NCI-H748 treated with DMSO at 0.1 percent for 48 hours (cell line): Measurements from ENCODE around the gene GCDH.
"Not testable (repeated sequence)": the region's sequence is repeated elsewhere in the genome, so short reads cannot be mapped to it uniquely, and the experiment has no call there.

Experiments
- DNase-seq: peaks from one replicate; lab custom pipeline; 2025; lab: John Stamatoyannopoulos, UW

GCDH gene

GRCh38 chr19:12907166-12907565, 16.2 kb downstream of the GCDH start:
- DNase-seq = no peak

DNA sequence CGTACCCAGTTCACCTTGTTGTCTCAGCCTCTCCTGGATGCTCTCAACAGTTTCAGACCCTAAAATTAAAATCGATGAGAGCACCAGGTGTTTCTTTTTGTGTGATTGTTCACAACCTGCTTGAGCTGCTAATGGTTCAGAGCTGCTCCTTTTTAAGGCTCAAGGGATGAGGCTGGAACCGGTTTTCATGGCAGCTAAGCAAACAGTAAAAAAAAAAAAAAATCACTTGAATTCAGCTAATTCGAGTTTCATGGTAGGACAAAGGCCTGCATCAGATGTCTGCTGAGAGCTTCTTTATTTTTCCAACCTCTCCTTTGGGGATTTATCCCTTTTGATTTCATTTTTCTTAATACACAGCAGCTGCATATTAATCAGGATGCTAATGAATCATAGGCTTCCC, 21.6 kb downstream of the GCDH start:
- DNase-seq = peak; percentile 72

DNA sequence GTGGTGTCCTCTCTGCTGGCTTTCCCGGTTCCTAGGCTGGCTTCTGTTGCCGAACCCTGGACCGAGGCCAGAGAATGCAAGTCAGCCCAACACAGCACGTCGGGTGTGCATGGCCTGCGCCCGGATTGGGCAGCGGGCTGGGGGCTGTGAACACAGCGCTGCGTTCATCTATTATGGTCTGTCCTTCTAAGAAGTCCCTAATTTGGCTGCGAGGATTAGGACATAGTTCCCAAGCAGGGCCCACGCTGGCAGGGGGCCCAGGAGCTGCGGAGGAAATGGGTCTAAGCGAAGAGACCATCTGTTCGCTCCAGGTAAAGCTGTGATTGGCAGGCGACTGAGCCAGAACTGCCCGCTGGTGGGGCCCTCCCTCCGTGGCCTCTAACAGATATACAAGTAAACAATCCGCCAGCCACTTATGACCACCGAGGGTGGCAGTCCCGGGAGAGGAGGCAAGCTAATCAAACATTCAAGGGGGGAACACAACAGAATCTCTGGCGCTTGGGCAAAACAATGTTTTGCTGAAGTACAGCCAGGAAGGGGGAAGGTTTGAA, 22.1 kb downstream of the GCDH start:
- peak; percentile 94 for DNase-seq

DNA sequence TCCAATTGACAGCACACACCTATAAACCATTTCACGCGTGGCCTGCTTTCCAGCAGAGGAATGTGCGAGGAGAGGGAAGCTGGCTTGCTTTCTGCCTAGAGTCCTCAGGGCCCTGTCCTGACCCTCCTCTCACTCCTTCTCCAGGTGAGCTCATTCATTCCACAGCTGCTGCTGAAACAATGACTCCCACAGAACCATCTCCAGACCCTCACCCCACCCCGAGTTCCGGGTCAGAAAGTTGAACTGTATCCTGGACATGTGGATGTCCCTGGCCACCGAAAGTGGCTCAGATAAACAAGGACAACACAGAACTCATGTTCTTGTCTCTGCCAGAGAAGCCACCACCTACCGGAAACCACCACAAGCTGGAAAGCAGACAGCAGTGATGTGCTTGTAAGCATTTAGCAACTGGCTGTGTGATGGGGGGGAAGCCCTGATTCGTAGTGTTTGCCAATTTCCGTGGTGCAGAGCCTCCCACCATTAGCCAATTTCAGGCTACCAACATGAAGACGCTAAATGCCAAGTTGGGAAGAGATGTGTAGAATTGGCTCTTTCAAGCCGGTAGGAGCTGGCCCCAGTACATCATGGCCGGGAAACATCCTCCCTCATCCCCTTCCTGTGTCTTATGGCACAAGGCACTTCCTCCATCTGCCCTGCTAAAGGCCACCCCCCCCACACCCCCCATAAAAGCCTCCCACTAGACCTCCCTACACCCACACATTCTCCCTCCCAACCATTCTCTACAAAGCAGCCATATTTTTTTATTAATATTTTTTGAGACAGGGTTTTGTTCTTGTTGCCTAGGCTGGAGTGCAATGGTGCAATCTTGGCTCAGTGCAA, 23.1 kb downstream of the GCDH start:
- no peak for DNase-seq

- not testable (repeated sequence) for DNase-seq
Observed at GRCh38 chr19:12915860-12916259, 24.9 kb downstream of the GCDH start.

DNA sequence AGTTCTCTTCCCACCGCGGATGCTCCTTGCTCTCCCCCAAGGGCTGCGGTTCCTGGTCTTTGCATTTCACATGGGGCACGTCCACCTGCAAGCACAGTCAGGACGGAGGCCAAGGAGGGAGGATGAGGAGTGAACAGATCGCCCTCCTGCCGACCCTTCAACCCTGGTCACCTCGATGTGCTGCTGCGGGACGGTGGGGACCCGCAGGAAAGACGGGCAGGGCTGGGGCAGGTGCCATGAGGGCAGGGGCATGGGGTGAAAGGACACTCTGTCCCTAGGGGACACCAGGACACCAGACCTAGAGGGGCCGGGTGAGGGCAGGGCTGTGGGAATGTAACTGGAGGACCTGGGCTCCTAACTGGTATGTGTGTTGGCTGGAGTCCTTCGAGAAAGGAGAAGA, 27.3 kb downstream of the GCDH start:
- no peak for DNase-seq

- DNase-seq = no peak
Observed at GRCh38 chr19:12921047-12921446, 30.1 kb downstream of the GCDH start.

DNA sequence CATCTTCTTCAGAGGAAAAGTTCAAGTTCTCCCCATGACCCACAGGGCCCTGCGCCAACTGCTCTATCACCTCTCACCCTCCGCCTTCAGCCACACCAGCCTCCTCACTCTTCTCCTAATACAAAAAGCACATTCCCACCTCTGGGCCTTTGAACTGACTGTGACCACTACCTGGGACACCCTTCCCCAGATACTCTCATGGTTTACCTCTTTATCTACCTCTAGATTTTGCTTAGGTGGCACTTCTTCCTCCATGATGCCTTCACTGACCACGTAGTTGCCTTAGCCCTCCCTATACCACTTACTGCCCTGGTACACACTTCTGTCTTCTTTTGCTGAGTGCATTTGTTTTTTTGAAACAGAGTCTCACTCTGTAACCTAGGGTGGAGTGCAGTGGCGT, 32.0 kb downstream of the GCDH start:
- no peak for DNase-seq

GRCh38 chr19:12924621-12925310, 33.8 kb downstream of the GCDH start:
- DNase-seq = no peak

GRCh38 chr19:12930002-12930645, 39.2 kb downstream of the GCDH start:
- DNase-seq = no peak

DNA sequence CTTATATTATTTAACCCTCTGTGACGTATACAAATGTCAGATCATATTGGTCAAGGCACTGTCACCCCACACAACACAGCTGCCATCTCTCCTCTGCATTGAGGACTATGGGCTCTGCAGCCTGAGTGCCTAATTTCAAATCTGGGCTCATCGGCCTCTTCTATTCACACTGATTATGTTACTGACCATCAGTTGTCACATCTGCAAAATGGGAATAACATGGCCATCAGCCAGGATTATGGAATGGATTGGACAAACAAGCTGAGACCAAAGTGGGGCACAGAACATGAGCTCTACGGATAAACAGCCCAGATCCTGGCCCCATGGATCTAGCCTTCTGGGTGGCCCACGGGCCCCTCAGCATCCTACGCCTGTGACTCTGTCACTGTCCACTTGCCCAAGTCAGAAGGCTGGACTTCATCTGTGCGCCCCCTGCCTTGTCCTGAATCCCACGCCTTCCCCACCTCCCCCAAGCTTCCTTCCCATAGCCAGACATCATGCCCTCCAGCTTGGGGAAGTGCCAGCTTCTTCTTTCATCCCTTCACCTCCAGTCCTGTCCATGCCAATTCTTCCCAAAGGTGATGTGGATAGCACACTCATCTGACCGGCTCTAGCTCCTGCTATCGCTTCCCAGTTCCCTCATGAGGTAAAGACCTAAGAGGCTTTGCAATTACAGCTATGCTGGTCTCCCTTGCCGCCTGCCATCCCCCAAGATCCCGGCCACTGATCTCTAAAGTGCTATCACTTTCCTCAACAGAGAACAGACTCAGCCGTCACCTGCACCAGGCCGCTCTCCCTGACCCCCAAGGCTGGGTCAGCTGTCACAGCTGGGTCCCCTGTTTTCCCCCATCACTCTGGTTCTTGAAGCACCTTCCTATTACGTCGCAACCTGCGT, 41.7 kb downstream of the GCDH start:
- no peak for DNase-seq

- DNase-seq = peak; percentile 53
Observed at GRCh38 chr19:12933287-12934072, 42.5 kb downstream of the GCDH start, which contains the start of gene FARSA. Gene FARSA, minus strand, starts transcription at chr19:12933711. Its CDS starts 15 bp downstream, at chr19:12933696.

GRCh38 chr19:12935071-12935470, 44.1 kb downstream of the GCDH start:
- DNase-seq = no peak

GRCh38 chr19:12936582-12936981, 45.6 kb downstream of the GCDH start:
- no peak for DNase-seq

DNA sequence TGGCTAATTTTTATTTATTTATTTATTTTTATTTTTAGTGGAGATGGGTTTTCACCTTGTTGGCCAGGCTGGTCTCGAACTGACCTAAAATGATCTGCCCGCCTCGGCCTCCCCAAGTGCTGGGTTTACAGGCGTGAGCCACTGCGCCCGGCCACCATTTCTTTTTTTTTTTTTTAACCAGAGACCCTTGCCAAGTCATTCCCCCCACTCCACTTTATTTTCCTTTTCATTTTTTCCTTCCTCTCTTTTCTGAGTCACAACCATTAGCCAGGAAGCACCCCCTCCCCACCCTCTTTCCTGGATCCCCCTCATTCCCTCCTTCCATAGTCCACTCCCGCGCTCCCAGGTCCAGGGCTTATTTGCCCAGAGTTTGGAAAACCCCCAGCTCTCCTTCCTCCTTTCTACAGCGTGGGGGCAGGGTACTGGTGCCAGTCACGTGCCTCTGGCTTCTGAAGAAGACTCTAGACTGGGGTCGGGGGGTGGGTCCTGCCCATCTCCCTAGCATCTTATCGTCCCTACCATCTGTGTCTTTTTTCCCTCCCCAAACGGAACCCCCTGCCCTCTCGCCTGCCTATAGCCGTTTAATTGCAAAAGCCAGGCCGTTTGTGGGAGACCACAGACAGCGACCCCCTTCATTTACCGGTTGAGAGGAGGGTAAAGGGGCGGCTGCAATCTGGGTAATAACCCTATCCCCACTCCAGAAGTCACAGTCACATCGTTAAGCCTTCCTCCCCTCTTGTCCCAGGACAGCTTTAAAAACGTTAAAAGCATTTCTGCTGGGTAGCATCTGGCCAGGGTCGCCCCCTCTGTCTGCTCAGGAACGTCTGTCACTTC, 46.4 kb downstream of the GCDH start:
- DNase-seq = no peak

DNA sequence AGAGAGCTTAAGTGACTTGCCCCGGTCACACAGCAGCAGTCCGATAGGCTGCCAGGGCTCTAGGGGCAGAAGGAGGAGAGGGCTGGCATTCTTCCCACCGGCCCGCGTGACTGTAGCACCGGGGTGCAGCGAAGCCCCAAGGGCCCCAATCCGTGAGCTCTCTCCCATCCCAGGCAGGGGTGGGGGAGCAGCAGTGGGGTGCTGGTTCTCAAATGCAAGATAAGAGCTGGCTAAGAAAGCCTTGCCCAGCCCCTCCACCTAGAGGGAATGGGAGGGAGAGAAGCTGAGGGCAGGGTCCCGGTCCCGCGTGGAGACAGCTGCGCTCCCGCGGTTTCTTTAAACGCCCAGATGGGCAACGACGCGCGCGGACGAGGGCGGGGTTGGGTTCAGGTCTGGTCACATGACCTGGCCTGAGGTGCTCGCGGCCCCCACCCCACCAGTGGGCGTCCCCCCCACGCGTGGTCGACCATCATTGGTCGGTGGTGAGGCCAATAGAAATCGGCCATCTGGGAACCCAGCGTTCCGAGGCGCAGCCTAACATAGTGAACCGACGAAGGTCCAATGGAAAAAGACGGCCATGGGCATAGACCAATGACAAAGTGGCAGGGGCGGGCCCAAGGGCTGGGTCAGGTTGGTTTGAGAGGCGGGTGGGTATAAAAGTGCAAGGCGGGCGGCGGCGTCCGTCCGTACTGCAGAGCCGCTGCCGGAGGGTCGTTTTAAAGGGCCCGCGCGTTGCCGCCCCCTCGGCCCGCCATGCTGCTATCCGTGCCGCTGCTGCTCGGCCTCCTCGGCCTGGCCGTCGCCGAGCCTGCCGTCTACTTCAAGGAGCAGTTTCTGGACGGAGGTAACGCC, 47.2 kb downstream of the GCDH start, which contains the start of gene CALR:
Gene CALR, plus strand, starts transcription at position 683 of the 852 bp plus-strand sequence. Its CDS starts 71 bp downstream, at position 754.
- DNase-seq = peak; percentile 87

GRCh38 chr19:12938779-12939601, 48.0 kb downstream of the GCDH start:
- DNase-seq = no peak

DNA sequence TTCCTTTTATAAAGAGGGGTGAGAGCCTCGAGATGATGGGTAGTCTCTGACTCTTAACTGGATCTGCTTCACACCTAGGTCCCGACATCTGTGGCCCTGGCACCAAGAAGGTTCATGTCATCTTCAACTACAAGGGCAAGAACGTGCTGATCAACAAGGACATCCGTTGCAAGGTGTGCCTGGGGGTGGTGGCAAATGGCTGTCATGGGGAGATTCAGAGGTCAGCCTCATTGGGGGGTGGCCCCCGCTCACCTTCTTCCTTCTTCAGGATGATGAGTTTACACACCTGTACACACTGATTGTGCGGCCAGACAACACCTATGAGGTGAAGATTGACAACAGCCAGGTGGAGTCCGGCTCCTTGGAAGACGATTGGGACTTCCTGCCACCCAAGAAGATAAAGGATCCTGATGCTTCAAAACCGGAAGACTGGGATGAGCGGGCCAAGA, 49.0 kb downstream of the GCDH start:
- DNase-seq = no peak
